ENCODE data around the gene ITCH. TPM values are rescaled to one million over a fixed set of nuclear protein-coding genes. Genes with fewer than 3 reads are reported as not detected.

The ITCH gene
- total and polyA plus RNA-seq, 2 experiments from 2014 or later = 31.0 to 47.7 TPM

DNA sequence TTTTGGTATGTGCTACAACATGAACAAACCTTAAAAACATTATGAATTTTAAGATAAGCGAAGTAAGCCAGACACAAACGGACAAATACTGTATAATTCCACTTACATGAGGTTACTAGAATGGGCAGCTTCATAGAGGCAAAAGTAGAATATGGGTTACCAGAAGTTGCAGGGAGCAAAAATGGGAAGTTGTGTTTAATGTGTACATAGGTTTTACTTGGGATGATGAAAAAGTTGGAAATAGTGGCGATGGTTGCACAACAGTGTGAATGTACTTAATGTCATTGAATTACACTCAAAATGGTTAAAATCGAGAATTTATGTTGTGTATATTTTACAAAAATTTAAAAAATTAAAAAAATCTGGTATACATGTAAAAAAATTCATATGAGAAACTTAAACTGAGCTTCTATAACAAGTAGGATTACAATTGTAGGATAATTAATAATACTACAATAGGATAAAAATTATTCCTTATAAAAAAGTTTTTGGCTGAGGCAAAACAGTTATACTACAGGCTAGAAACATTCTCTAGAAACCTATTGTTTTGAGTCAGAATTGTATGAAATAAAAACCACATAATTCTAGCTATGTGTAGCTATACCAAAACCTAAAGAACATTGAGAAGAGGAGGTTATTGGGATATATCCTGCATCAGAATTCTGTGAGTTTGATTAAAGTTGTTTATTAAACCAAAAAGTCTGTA is 128.3 kb downstream of the ITCH start:
- peaks cover 67% of the 10 kb centered on the region for H3K36me3 ChIP-seq (ENCODE audit: low read depth)
- H3K27ac ChIP-seq = no peak overlapping the region
- H3K4me2 ChIP-seq (ENCODE audit: unreplicated experiment) = no peak overlapping the region
- no peak overlapping the region for H2AFZ ChIP-seq
- H3K27me3 ChIP-seq (replicated peaks; ENCODE audit: insufficient read depth) = no peaks in the 10 kb centered on the region
- peaks cover 80% of the 10 kb centered on the region for H3K79me2 ChIP-seq (ENCODE audit: insufficient read depth)
- 98 to 99% methylated on average over 4 of the region's 4 CpGs for WGBS, 2 experiments (ENCODE audit: low coverage in 1 of 2, low lambda C conversion rate in 2 of 2, missing lambda C conversion rate in 2 of 2)
- no peaks in the 10 kb centered on the region for H3K9me3 ChIP-seq (ENCODE audit: low read depth)
- TF ChIP-seq EZH2phosphoT487 (IDR thresholded peaks at IDR 0.05; ENCODE audit: insufficient read depth, low read depth) (no peak), EZH2 (IDR thresholded peaks at IDR 0.05; ENCODE audit: insufficient read depth, poor library complexity, severe bottlenecking) (no peak)
- DNase-seq = no peak
- in situ Hi-C loops (cut with MboI) = no loop called here
- no peak overlapping the region for H3K9ac ChIP-seq
- peaks cover 12% of the 10 kb centered on the region for H3F3A ChIP-seq (ENCODE audit: insufficient read depth)
- H4K20me1 ChIP-seq (ENCODE audit: insufficient read depth) = no peaks in the 10 kb centered on the region
- no peaks in the 10 kb centered on the region for H3K9me2 ChIP-seq (ENCODE audit: insufficient read depth)
- H3K4me3 ChIP-seq = no peak overlapping the region
- no peaks in the 10 kb centered on the region for H3K4me1 ChIP-seq (ENCODE audit: insufficient read depth)

DNA sequence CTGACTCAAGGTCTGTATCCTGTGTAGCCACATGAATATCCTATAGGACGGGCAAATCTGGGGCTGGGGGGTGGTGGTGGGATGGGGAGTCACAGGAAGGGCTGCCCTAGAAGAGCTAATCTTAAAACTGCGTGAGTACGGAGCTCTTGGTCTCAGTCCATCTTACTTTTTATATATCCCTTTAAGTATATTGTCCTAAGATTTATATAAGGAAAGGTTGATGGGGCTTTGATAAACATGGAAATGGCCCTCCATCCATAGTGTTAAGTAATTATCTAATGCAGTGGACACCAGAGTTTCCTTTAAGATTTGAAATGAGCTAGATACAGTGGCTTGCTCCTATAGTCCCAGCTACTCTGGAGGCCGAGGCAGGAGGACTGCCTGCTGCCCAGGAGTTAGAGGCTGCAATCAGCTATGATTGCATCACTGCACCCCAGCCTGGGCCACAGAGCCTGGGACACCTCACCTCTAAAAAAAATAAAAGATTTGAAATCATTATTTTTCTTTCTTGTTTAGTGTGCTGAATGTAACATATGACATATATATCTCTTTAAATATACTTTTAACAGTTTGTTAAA is 128.9 kb downstream of the ITCH start:
- Histone ChIP-seq H2AFZ (no peak overlapping the region), H4K20me1 (ENCODE audit: insufficient read depth) (no peaks in the 10 kb centered on the region), H3K36me3 (ENCODE audit: low read depth) (peaks cover 72% of the 10 kb centered on the region), H3K27ac (no peak overlapping the region), H3K9me3 (ENCODE audit: low read depth) (no peaks in the 10 kb centered on the region), H3K27me3 (replicated peaks; ENCODE audit: insufficient read depth) (no peaks in the 10 kb centered on the region), H3F3A (ENCODE audit: insufficient read depth) (peaks cover 14% of the 10 kb centered on the region), H3K4me1 (ENCODE audit: insufficient read depth) (no peaks in the 10 kb centered on the region), H3K9me2 (ENCODE audit: insufficient read depth) (no peaks in the 10 kb centered on the region), H3K9ac (no peak overlapping the region), H3K4me3 (no peak overlapping the region), H3K4me2 (ENCODE audit: unreplicated experiment) (no peak overlapping the region), H3K79me2 (ENCODE audit: insufficient read depth) (peaks cover 82% of the 10 kb centered on the region)
- in situ Hi-C loops (cut with MboI) = no loop called here
- WGBS, 2 experiments (ENCODE audit: low coverage in 1 of 2, low lambda C conversion rate in 2 of 2, missing lambda C conversion rate in 2 of 2) = 98% methylated on average over 4 of the region's 4 CpGs
- no peak for TF ChIP-seq EZH2 (IDR thresholded peaks at IDR 0.05; ENCODE audit: insufficient read depth, poor library complexity, severe bottlenecking)
- no peak for TF ChIP-seq EZH2phosphoT487 (IDR thresholded peaks at IDR 0.05; ENCODE audit: insufficient read depth, low read depth)
- no peak for DNase-seq

DNA sequence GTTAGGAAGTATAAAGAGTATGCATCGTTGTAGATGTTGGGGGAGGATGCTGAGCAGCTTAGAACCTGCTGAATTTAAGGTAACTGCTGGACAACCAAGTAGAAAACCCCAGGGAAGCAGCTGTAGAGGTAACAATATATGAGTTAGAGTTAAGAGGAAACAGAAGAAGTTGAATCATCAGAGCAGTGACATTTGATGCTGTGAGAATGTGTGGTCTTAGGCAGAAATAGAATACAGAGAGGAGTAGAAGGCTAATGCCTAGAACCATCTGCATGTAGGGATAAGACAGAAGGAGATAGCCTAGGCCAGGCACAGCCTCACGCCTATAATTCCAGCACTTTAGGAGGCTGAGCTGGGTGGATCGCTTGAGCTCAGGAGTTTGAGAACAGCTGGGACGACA is 130.6 kb downstream of the ITCH start:
- peaks cover 73% of the 10 kb centered on the region for H3K36me3 ChIP-seq (ENCODE audit: low read depth)
- H2AFZ ChIP-seq = no peak overlapping the region
- in situ Hi-C loops (cut with MboI) = no loop called here
- H3K4me3 ChIP-seq = no peak overlapping the region
- peaks cover 5% of the 10 kb centered on the region; the same call in 1 of the 2 replicates for H4K20me1 ChIP-seq (ENCODE audit: insufficient read depth)
- H3K27me3 ChIP-seq (replicated peaks; ENCODE audit: insufficient read depth) = no peaks in the 10 kb centered on the region
- WGBS, 2 experiments (ENCODE audit: low coverage in 1 of 2, low lambda C conversion rate in 2 of 2, missing lambda C conversion rate in 2 of 2) = 69 to 78% methylated on average over 4 of the region's 4 CpGs
- DNase-seq = no peak
- peaks cover 24% of the 10 kb centered on the region for H3F3A ChIP-seq (ENCODE audit: insufficient read depth)
- no peak overlapping the region for H3K9ac ChIP-seq
- H3K9me2 ChIP-seq (ENCODE audit: insufficient read depth) = no peaks in the 10 kb centered on the region
- no peaks in the 10 kb centered on the region for H3K4me1 ChIP-seq (ENCODE audit: insufficient read depth)
- TF ChIP-seq EZH2phosphoT487 (IDR thresholded peaks at IDR 0.05; ENCODE audit: insufficient read depth, low read depth) = no peak
- TF ChIP-seq EZH2 (IDR thresholded peaks at IDR 0.05; ENCODE audit: insufficient read depth, poor library complexity, severe bottlenecking) = no peak
- peaks cover 82% of the 10 kb centered on the region for H3K79me2 ChIP-seq (ENCODE audit: insufficient read depth)
- H3K4me2 ChIP-seq (ENCODE audit: unreplicated experiment) = no peak overlapping the region
- H3K27ac ChIP-seq = no peak overlapping the region
- H3K9me3 ChIP-seq (ENCODE audit: low read depth) = no peaks in the 10 kb centered on the region

DNA sequence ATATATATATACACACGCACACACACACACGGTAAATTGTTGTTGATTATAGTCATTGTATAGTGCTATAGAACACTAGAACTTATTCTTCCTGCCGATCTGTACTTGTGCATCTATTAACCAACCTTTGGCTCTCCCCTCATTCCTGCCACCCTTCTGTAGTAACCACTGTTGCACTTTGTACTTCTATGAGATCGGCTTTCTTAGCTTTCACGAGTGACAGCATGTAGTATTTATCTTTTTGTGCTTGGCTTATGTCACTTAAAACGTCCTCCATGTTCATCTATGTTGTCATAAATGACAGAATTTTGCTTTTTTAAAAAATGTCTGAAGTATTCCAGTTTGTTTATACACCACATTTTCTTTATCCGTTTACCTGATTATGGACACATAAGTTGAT is 132.2 kb downstream of the ITCH start:
- in situ Hi-C loops (cut with MboI) = no loop called here
- 98% methylated on average over 7 of the region's 7 CpGs for WGBS, 2 experiments (ENCODE audit: low coverage in 1 of 2, low lambda C conversion rate in 2 of 2, missing lambda C conversion rate in 2 of 2)
- TF ChIP-seq EZH2 (IDR thresholded peaks at IDR 0.05; ENCODE audit: insufficient read depth, poor library complexity, severe bottlenecking) (no peak), EZH2phosphoT487 (IDR thresholded peaks at IDR 0.05; ENCODE audit: insufficient read depth, low read depth) (no peak)
- no peaks in the 10 kb centered on the region for H3K27me3 ChIP-seq (replicated peaks; ENCODE audit: insufficient read depth)
- no peak overlapping the region for H3K9ac ChIP-seq
- H3K4me1 ChIP-seq (ENCODE audit: insufficient read depth) = no peaks in the 10 kb centered on the region
- no peak overlapping the region for H3K27ac ChIP-seq
- H3F3A ChIP-seq (ENCODE audit: insufficient read depth) = peaks cover 26% of the 10 kb centered on the region
- H4K20me1 ChIP-seq (ENCODE audit: insufficient read depth) = peaks cover 6% of the 10 kb centered on the region; the same call in 1 of the 2 replicates
- no peak overlapping the region for H3K4me3 ChIP-seq
- H3K9me2 ChIP-seq (ENCODE audit: insufficient read depth) = no peaks in the 10 kb centered on the region
- H3K79me2 ChIP-seq (ENCODE audit: insufficient read depth) = peaks cover 87% of the 10 kb centered on the region
- no peak overlapping the region for H2AFZ ChIP-seq
- H3K9me3 ChIP-seq (ENCODE audit: low read depth) = no peaks in the 10 kb centered on the region
- peaks cover 61% of the 10 kb centered on the region for H3K36me3 ChIP-seq (ENCODE audit: low read depth)
- no peak overlapping the region for H3K4me2 ChIP-seq (ENCODE audit: unreplicated experiment)
- DNase-seq = no peak
